SU-DHL-6 (cell line): ENCODE measurements around the gene CD70.
"Not testable (repeated sequence)": the region's sequence is repeated elsewhere in the genome, so short reads cannot be mapped to it uniquely, and the experiment has no call there.

Source experiments
- EZH2phosphoT487 ChIP-seq: fragments of 200-600 bp; sonication (generic), shearing (Covaris generic); conservative IDR thresholded peaks from 2 replicates; pipeline ENCODE4 v1.6.1; 2018; ENCODE audit warnings: mild to moderate bottlenecking, antibody characterized with exemption, low read length, moderate library complexity, mixed read lengths
- TF ChIP-seq, protein P1 (sequence below): fragments of 200-600 bp; sonication (generic); IDR thresholded peaks from one replicate; pipeline ENCODE4 v1.5.1; 2017; ENCODE audit warnings: antibody characterized with exemption, mild to moderate bottlenecking, low read length, moderate library complexity; ENCODE audit not compliant: insufficient read depth, poor library complexity, severe bottlenecking

GRCh38 chr19:6608146-6608545 lies 17.2 kb upstream of the CD70 start:
- TF ChIP-seq, protein P1, sequence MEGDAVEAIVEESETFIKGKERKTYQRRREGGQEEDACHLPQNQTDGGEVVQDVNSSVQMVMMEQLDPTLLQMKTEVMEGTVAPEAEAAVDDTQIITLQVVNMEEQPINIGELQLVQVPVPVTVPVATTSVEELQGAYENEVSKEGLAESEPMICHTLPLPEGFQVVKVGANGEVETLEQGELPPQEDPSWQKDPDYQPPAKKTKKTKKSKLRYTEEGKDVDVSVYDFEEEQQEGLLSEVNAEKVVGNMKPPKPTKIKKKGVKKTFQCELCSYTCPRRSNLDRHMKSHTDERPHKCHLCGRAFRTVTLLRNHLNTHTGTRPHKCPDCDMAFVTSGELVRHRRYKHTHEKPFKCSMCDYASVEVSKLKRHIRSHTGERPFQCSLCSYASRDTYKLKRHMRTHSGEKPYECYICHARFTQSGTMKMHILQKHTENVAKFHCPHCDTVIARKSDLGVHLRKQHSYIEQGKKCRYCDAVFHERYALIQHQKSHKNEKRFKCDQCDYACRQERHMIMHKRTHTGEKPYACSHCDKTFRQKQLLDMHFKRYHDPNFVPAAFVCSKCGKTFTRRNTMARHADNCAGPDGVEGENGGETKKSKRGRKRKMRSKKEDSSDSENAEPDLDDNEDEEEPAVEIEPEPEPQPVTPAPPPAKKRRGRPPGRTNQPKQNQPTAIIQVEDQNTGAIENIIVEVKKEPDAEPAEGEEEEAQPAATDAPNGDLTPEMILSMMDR, result not testable (repeated sequence)
- not testable (repeated sequence) for TF ChIP-seq EZH2phosphoT487
